PC-9 (cell line): ENCODE data around the gene ATP7A. TPM values are rescaled to one million over a fixed set of nuclear protein-coding genes. Genes with fewer than 3 reads are reported as not detected.

ENCODE experiments used
- BruUV-seq: library from RNA; stranded (reverse); fragments of 400-500 nt; replicated peaks from 2 replicates; lab custom pipeline; 2021; lab: Mats Ljungman, UMichigan
- CTCF ChIA-PET: fragments of 300-600 bp; sonication (Branson Sonifier 250); formaldehyde crosslinking; loops from one replicate; lab custom pipeline; 2022; ENCODE audit warnings: antibody characterized with exemption; lab: Charles Lee
- POLR2A ChIA-PET: fragments of 300-600 bp; sonication (Branson Sonifier 250); formaldehyde crosslinking; loops from one replicate; lab custom pipeline; 2022; ENCODE audit warnings: antibody characterized with exemption; ENCODE audit not compliant: unreplicated experiment; lab: Charles Lee
- DNase-seq, 2 experiments: peaks; one replicate each; pipeline versions ENCODE4 v3.0.0 to v3.0.0-alpha.2; 2015 to 2022; ENCODE audit warnings: mixed read lengths in 1 of 2
- H2AFZ ChIP-seq: fragments of 200-600 bp; sonication (generic); 2 replicates; pipeline ENCODE4 v1.8.1; 2017; ENCODE audit warnings: antibody characterized with exemption
- H3F3A ChIP-seq: fragments of 200-600 bp; sonication (generic); 2 replicates; pipeline ENCODE4 v1.8.1; 2017; ENCODE audit warnings: antibody characterized with exemption, mild to moderate bottlenecking, low read depth; ENCODE audit not compliant: insufficient read depth
- H3K27ac ChIP-seq: fragments of 200-600 bp; sonication (generic); 2 replicates; pipeline ENCODE4 v1.6.1; 2016; ENCODE audit warnings: mixed run types
- H3K27me3 ChIP-seq: fragments of 200-600 bp; sonication (generic); 2 replicates; pipeline ENCODE4 v1.6.1; 2016; ENCODE audit warnings: low read depth, mixed run types; ENCODE audit not compliant: insufficient read depth
- H3K36me3 ChIP-seq: fragments of 200-600 bp; sonication (generic); 2 replicates; pipeline ENCODE4 v1.6.1; 2016; ENCODE audit warnings: low read depth, mixed run types
- H3K4me1 ChIP-seq: fragments of 200-600 bp; sonication (generic); replicated peaks from 2 replicates; pipeline ENCODE4 v1.6.1; 2016; ENCODE audit warnings: mixed run types; ENCODE audit not compliant: insufficient read depth
- H3K4me2 ChIP-seq: fragments of 200-600 bp; sonication (generic); 2 replicates; pipeline ENCODE4 v1.6.1; 2017; ENCODE audit warnings: mixed run types
- H3K4me3 ChIP-seq: fragments of 200-600 bp; sonication (generic); 2 replicates; pipeline ENCODE4 v1.6.1; 2016; ENCODE audit warnings: mixed run types
- H3K79me2 ChIP-seq: fragments of 200-600 bp; sonication (generic); 2 replicates; pipeline ENCODE4 v1.6.1; 2017; ENCODE audit warnings: low read depth, mixed run types
- H3K9me2 ChIP-seq: fragments of 200-600 bp; sonication (generic); 2 replicates; pipeline ENCODE4 v1.8.1; 2017; ENCODE audit warnings: mild to moderate bottlenecking; ENCODE audit not compliant: insufficient read depth
- H3K9me3 ChIP-seq: fragments of 200-600 bp; sonication (generic); 2 replicates; pipeline ENCODE4 v1.8.1; 2016; ENCODE audit warnings: low read depth; ENCODE audit not compliant: insufficient read depth
- H4K20me1 ChIP-seq: fragments of 200-600 bp; sonication (generic); 2 replicates; pipeline ENCODE4 v1.8.1; 2017; ENCODE audit not compliant: insufficient read depth
- EZH2 ChIP-seq: fragments of 200-600 bp; sonication (generic); IDR thresholded peaks from 2 replicates; pipeline ENCODE4 v1.8.0; 2017; ENCODE audit warnings: antibody characterized with exemption, low read depth
- intact Hi-C: fragments of 100-400 bp; cut with micrococcal nuclease; formaldehyde crosslinking; loops from one replicate; pipeline ENCODE4 v1.10.0; 2022; ENCODE audit not compliant: unreplicated experiment
- total RNA-seq: library from RNA; stranded (reverse); gene quantifications from 2 replicates; pipeline ENCODE4 v1.2.3, GENCODE V29; 2021
- TF ChIP-seq, protein P1 (sequence below): fragments of 200-600 bp; sonication (generic); conservative IDR thresholded peaks from 2 replicates; pipeline ENCODE4 v1.6.1; 2017; ENCODE audit warnings: mixed run types, antibody characterized with exemption, mild to moderate bottlenecking, moderate library complexity

Gene ATP7A
- total RNA-seq, 1 experiment from 2014 or later = 13.8 TPM

DNA sequence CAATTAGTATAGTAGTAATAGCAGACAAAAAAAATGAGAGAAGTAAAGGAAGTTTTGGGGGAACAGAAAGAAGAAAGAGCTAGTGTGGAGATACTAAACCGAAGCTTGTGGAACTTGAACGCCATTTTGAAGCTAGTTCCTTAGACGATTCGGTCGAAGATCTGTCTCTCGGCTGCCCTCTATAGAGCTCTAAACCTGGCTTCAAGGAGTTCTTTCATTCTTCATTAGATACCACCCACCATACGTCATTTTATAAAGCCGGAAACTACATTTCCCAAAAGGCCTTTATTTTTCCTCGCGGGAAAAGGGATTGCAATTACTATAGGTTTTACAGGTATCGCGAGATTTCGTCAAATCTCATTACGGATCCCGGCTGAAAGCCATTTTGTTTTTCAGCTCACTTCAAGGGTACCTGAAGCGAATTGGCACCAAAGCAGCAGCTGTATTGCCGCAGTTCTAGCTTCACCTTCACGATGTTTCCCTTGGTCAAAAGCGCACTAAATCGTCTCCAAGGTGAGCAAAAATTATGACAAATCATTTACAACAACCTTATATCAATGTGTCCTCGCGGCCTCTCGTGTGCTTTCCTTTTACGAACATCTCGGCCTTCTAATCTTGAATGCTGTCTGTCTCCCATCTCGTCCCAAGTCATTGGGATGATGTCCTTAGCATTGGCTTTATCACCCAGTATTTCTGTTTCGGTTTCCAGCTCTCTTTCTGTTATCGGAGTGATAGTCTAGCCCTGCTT is 11.2 kb upstream of the ATP7A start, which contains the start of gene COX7B:
Gene COX7B, plus strand, starts transcription at position 388 of the 748 bp plus-strand sequence. Its CDS starts 86 bp downstream, at position 474.
- no peak for TF ChIP-seq EZH2
- TF ChIP-seq, protein P1, sequence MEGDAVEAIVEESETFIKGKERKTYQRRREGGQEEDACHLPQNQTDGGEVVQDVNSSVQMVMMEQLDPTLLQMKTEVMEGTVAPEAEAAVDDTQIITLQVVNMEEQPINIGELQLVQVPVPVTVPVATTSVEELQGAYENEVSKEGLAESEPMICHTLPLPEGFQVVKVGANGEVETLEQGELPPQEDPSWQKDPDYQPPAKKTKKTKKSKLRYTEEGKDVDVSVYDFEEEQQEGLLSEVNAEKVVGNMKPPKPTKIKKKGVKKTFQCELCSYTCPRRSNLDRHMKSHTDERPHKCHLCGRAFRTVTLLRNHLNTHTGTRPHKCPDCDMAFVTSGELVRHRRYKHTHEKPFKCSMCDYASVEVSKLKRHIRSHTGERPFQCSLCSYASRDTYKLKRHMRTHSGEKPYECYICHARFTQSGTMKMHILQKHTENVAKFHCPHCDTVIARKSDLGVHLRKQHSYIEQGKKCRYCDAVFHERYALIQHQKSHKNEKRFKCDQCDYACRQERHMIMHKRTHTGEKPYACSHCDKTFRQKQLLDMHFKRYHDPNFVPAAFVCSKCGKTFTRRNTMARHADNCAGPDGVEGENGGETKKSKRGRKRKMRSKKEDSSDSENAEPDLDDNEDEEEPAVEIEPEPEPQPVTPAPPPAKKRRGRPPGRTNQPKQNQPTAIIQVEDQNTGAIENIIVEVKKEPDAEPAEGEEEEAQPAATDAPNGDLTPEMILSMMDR = no peak; the same call in 1 of the 2 replicates
- H3K4me3 ChIP-seq = peak within 1 kb of the TSS; percentile 88
- H3K36me3 ChIP-seq = peaks cover 7% of the 10 kb centered on the region
- peaks cover 51% of the 10 kb centered on the region for H3K79me2 ChIP-seq
- peak within 1 kb of the TSS; percentile 89 for H3K27ac ChIP-seq
- H3K4me2 ChIP-seq = peak within 1 kb of the TSS; percentile 89
- peak within 1 kb of the TSS; percentile 84 for H2AFZ ChIP-seq
- H3F3A ChIP-seq = peaks cover 17% of the 10 kb centered on the region
- ChIA-PET POLR2A (interaction anchor here (0.5 to 0.7 kb wide), 6 partner anchors 11 to 1621 kb away, joined by 3 to 13 read pairs (median 4); no protein-coding TSS in a partner anchor), CTCF (interaction anchor here (0.5 to 1.3 kb wide), 4 partner anchors 11 to 240 kb away, joined by 3 to 8 read pairs (median 4); partner anchors contain the start of genes ATP7A and TAF9B)
- intact Hi-C loops = no loop called here
- H4K20me1 ChIP-seq = peaks cover 5% of the 10 kb centered on the region
- no peaks in the 10 kb centered on the region for H3K9me3 ChIP-seq
- H3K4me1 ChIP-seq = peaks cover 3% of the 10 kb centered on the region; the same call in 1 of the 2 replicates
- no peaks in the 10 kb centered on the region for H3K9me2 ChIP-seq
- no TSS peak for BruUV-seq
- DNase-seq = peak; percentile 65 to 94
- no peaks in the 10 kb centered on the region for H3K27me3 ChIP-seq

DNA sequence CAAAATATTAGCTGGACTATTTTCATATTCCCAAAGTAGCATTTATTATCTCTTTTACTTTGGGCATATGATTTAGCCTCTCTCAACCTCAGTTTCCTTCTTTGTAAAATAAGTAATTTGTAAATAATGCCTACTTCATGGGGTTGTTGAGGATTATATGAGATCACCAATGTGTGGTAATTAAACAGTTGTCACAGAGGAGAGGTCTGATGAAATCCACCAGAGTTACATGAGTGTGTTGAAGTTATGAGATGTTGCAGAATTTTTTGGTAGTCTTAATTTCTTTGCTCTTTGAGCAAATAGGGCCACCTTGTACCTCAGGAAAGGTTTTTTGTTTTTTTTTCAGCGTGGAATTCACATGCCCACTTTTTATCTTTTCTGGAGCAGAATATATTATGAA is 9.8 kb upstream of the ATP7A start:
- peak overlapping the region; percentile 89 for H3K27ac ChIP-seq
- CTCF ChIA-PET = no interaction called here
- BruUV-seq = no TSS peak
- POLR2A ChIA-PET = no interaction called here
- H3K4me2 ChIP-seq = peak overlapping the region; percentile 89
- peaks cover 7% of the 10 kb centered on the region for H3K36me3 ChIP-seq
- TF ChIP-seq EZH2 = no peak
- TF ChIP-seq, protein P1 = no peak
- H3K4me1 ChIP-seq = peaks cover 3% of the 10 kb centered on the region; the same call in 1 of the 2 replicates
- H2AFZ ChIP-seq = no peak overlapping the region
- no peak for DNase-seq
- H3F3A ChIP-seq = peaks cover 17% of the 10 kb centered on the region
- H4K20me1 ChIP-seq = no peaks in the 10 kb centered on the region; the same call in 1 of the 2 replicates
- peak overlapping the region; percentile 88 for H3K4me3 ChIP-seq
- H3K9me3 ChIP-seq = no peaks in the 10 kb centered on the region
- no peaks in the 10 kb centered on the region for H3K9me2 ChIP-seq
- intact Hi-C loops = loop anchor here (10.0 kb wide), 1 partner anchor 224 kb away; no protein-coding TSS in a partner anchor
- peaks cover 43% of the 10 kb centered on the region for H3K79me2 ChIP-seq
- H3K27me3 ChIP-seq = no peaks in the 10 kb centered on the region

DNA sequence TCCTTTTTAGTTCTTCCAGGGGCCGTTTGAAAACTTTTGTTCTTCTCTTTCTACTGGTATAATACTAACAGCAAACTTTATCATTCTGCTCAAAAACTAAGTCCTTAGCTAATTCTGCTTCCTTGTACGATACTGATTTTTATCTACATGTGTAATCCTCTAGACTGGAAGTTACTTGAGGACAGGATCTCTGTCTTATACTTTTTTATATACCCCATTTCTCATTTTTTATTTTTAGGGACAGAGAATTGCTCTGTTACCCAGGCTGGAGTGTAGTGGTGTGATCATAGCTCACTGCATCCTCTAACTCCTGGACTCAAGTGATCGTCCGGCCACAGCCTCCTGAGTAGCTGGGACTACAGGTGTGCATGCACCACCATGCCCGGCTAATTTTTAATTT is 9.0 kb upstream of the ATP7A start:
- H3K36me3 ChIP-seq = peaks cover 7% of the 10 kb centered on the region
- H3K4me2 ChIP-seq = peak overlapping the region; percentile 89
- no peak for DNase-seq
- CTCF ChIA-PET = no interaction called here
- POLR2A ChIA-PET = no interaction called here
- no peaks in the 10 kb centered on the region for H3K9me2 ChIP-seq
- H3K27ac ChIP-seq = no peak overlapping the region
- H3K79me2 ChIP-seq = peaks cover 43% of the 10 kb centered on the region
- peaks cover 17% of the 10 kb centered on the region for H3F3A ChIP-seq
- H3K27me3 ChIP-seq = no peaks in the 10 kb centered on the region
- peak overlapping the region; percentile 88; the same call in 1 of the 2 replicates for H3K4me3 ChIP-seq
- H3K4me1 ChIP-seq = peaks cover 3% of the 10 kb centered on the region; the same call in 1 of the 2 replicates
- no peaks in the 10 kb centered on the region; the same call in 1 of the 2 replicates for H4K20me1 ChIP-seq
- no peak overlapping the region for H2AFZ ChIP-seq
- no TSS peak for BruUV-seq
- no peaks in the 10 kb centered on the region for H3K9me3 ChIP-seq
- TF ChIP-seq, protein P1 = no peak
- TF ChIP-seq EZH2 = no peak
- intact Hi-C loops = loop anchor here (10.0 kb wide), 1 partner anchor 223 kb away; no protein-coding TSS in a partner anchor
